ENCODE data around the gene ZP3.

DNA sequence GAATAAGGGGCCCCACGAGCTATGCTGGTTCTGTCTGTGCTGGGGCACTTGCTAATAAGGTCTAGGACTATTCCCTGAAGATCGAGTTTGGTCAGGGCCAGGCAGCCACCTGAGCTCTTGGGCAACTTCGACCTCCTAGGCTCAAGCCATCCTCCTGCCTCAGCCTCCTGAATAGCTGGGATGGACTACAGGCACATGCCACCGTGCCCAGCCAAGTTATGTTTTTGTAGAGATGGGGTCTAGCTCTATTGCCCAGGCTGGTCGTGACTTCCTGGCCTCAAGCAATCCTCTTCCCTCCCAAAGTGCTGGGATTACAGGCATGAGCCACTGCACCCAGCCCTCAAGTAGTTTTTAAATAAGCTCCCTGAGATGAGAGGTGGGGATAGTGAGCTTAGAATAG, 2.9 kb downstream of the ZP3 start:
- TF ChIP-seq CTCF (IDR thresholded peaks at IDR 0.05 in 2 of 3, conservative IDR thresholded peaks at IDR 0.05 in 1 of 3; ENCODE audit: control insufficient read depth in 2 of 3, extremely low read depth in 1 of 3, insufficient read depth in 1 of 3, low read depth in 3 of 3, low read length in 3 of 3) (no peak), EGR1 (IDR thresholded peaks at IDR 0.05; ENCODE audit: borderline replicate concordance in 1 of 2, low read depth in 2 of 2, low read length in 2 of 2) (no peak), EZH2 (IDR thresholded peaks at IDR 0.05; ENCODE audit: borderline replicate concordance, control insufficient read depth, low read depth, low read length) (no peak), ZNF207 (IDR thresholded peaks at IDR 0.05; ENCODE audit: borderline replicate concordance) (no peak)
- TF ChIP-seq, protein P1, sequence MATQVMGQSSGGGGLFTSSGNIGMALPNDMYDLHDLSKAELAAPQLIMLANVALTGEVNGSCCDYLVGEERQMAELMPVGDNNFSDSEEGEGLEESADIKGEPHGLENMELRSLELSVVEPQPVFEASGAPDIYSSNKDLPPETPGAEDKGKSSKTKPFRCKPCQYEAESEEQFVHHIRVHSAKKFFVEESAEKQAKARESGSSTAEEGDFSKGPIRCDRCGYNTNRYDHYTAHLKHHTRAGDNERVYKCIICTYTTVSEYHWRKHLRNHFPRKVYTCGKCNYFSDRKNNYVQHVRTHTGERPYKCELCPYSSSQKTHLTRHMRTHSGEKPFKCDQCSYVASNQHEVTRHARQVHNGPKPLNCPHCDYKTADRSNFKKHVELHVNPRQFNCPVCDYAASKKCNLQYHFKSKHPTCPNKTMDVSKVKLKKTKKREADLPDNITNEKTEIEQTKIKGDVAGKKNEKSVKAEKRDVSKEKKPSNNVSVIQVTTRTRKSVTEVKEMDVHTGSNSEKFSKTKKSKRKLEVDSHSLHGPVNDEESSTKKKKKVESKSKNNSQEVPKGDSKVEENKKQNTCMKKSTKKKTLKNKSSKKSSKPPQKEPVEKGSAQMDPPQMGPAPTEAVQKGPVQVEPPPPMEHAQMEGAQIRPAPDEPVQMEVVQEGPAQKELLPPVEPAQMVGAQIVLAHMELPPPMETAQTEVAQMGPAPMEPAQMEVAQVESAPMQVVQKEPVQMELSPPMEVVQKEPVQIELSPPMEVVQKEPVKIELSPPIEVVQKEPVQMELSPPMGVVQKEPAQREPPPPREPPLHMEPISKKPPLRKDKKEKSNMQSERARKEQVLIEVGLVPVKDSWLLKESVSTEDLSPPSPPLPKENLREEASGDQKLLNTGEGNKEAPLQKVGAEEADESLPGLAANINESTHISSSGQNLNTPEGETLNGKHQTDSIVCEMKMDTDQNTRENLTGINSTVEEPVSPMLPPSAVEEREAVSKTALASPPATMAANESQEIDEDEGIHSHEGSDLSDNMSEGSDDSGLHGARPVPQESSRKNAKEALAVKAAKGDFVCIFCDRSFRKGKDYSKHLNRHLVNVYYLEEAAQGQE (IDR thresholded peaks at IDR 0.05; ENCODE audit: low read depth, low read length) = no peak

Data from GM12878 (cell line).